HG02840 (cell line): ENCODE measurements around the gene PRMT5.

Experiments
- ATAC-seq: cut with Tn5 transposase; IDR thresholded peaks from one replicate; pipeline ENCODE4 v1.9.1; 2021; ENCODE audit warnings: mild to moderate bottlenecking, moderate library complexity, moderate number of reproducible peaks; ENCODE audit not compliant: unreplicated experiment, low FRiP score

PRMT5 gene

GRCh38 chr14:22898302-22899090 is 30.7 kb downstream of the PRMT5 start:
- ATAC-seq = no peak

- ATAC-seq = no peak
These were observed 31.8 kb downstream of the PRMT5 start for GRCh38 chr14:22897357-22897756.

- no peak for ATAC-seq
These were observed 32.4 kb downstream of the PRMT5 start for GRCh38 chr14:22896760-22897159.

GRCh38 chr14:22896356-22896755 is 32.8 kb downstream of the PRMT5 start:
- no peak for ATAC-seq

GRCh38 chr14:22895402-22895801 is 33.8 kb downstream of the PRMT5 start:
- no peak for ATAC-seq

- ATAC-seq = no peak
These were observed 35.5 kb downstream of the PRMT5 start for GRCh38 chr14:22893706-22894105.

GRCh38 chr14:22892488-22892887 is 36.7 kb downstream of the PRMT5 start:
- no peak for ATAC-seq

GRCh38 chr14:22890416-22890815 is 38.8 kb downstream of the PRMT5 start:
- no peak for ATAC-seq

- no peak for ATAC-seq
These were observed 40.5 kb downstream of the PRMT5 start for GRCh38 chr14:22888662-22889061.

GRCh38 chr14:22887990-22888378 is 41.2 kb downstream of the PRMT5 start:
- ATAC-seq = no peak

- peak; percentile 33 for ATAC-seq
These were observed 41.8 kb downstream of the PRMT5 start for GRCh38 chr14:22887260-22887989.

GRCh38 chr14:22886500-22887259 is 42.5 kb downstream of the PRMT5 start:
- peak; percentile 57 for ATAC-seq

GRCh38 chr14:22885975-22886374 is 43.2 kb downstream of the PRMT5 start:
- no peak for ATAC-seq

GRCh38 chr14:22884738-22885523 is 44.2 kb downstream of the PRMT5 start:
- ATAC-seq = no peak

- no peak for ATAC-seq
These were observed 45.0 kb downstream of the PRMT5 start for GRCh38 chr14:22884076-22884737.

GRCh38 chr14:22883173-22883976 is 45.8 kb downstream of the PRMT5 start, which contains the start of gene REM2:
Gene REM2 (plus strand): TSS chr14:22883222. CDS start chr14:22883288, 66 bp downstream.
- no peak for ATAC-seq

GRCh38 chr14:22882529-22883172 is 46.5 kb downstream of the PRMT5 start:
- no peak for ATAC-seq

- ATAC-seq = no peak
These were observed 47.1 kb downstream of the PRMT5 start for GRCh38 chr14:22882064-22882463.
